Gastroesophageal sphincter (tissue), 4 donors: Measurements from ENCODE around the gene KCTD12. TPM values are rescaled to one million over a fixed set of nuclear protein-coding genes. Genes with fewer than 3 reads are reported as not detected.

ENCODE experiments used
- ATAC-seq: fragments of 150-250 bp; one replicate; pipeline ENCODE4 v1.9.1; 2016; ENCODE audit warnings: mild to moderate bottlenecking, moderate library complexity
- H3K27ac ChIP-seq, 4 donors: fragments of 200-600 bp; sonication (generic) in 3 of 4; 1 replicate in 3 of 4; 2 replicates in 1 of 4; pipeline ENCODE4 v1.5.1; 2016 to 2019
- H3K27me3 ChIP-seq: fragments of 200-600 bp; sonication (generic); one replicate; pipeline ENCODE4 v1.5.1; 2019
- H3K36me3 ChIP-seq, 2 donors: fragments of 200-600 bp; sonication (generic); one replicate each; pipeline ENCODE4 v1.5.1; 2019; ENCODE audit warnings: control low read depth in 1 of 2
- H3K4me1 ChIP-seq, 3 donors: fragments of 200-600 bp; sonication (generic); 1 replicate in 2 of 3; 2 replicates in 1 of 3; pipeline ENCODE4 v1.5.1; 2016 to 2019; ENCODE audit warnings: control low read depth in 2 of 3
- H3K4me3 ChIP-seq, 2 donors: fragments of 200-600 bp; sonication (generic); one replicate each; pipeline ENCODE4 v1.5.1; 2019; ENCODE audit warnings: mild to moderate bottlenecking in 1 of 2, moderate library complexity in 1 of 2
- H3K9me3 ChIP-seq, 3 donors: fragments of 200-600 bp; sonication (generic); one replicate each; pipeline ENCODE4 v1.5.1; 2017 to 2019; ENCODE audit warnings: control low read depth in 2 of 3
- CTCF ChIP-seq, 4 experiments: fragments of 200-600 bp in 2 of 4; fragments of 450-650 bp in 2 of 4; sonication (generic) in 1 of 4; IDR thresholded peaks; one replicate each; pipeline ENCODE4 v1.5.1; 2017 to 2019; ENCODE audit warnings: antibody characterized with exemption in 4 of 4, mild to moderate bottlenecking in 2 of 4, moderate library complexity in 2 of 4
- EP300 ChIP-seq: sonication (generic); formaldehyde crosslinking; IDR thresholded peaks from one replicate; pipeline ENCODE4 v1.6.1; 2017; ENCODE audit warnings: antibody characterized with exemption, mild to moderate bottlenecking
- POLR2A ChIP-seq, 2 donors: fragments of 450-650 bp; IDR thresholded peaks; one replicate each; pipeline ENCODE4 v1.6.1; 2017; ENCODE audit warnings: antibody characterized with exemption in 2 of 2, mild to moderate bottlenecking in 2 of 2, moderate library complexity in 1 of 2
- POLR2AphosphoS5 ChIP-seq: sonication (generic); formaldehyde crosslinking; IDR thresholded peaks from one replicate; pipeline ENCODE4 v1.6.1; 2017; ENCODE audit warnings: antibody characterized with exemption
- WGBS, 2 donors: methylation state at CpG; one replicate each; pipeline ENCODE4 v1.1.5; 2018; ENCODE audit warnings: low coverage in 1 of 2; 5-methylcytosine and 5-hydroxymethylcytosine counted together
- total RNA-seq, 4 donors: library from RNA; depleted of rRNA; stranded (reverse); fragments of >200 nt; gene quantifications; one replicate each; pipeline ENCODE4 v1.1.0, GENCODE V29; 2016

Gene KCTD12
- total RNA-seq, 4 donors from 2014 or later: 88.9 to 192 (median 128) TPM

- H3K36me3 ChIP-seq: no peaks in the 10 kb centered on the region
- no peak for TF ChIP-seq POLR2A (IDR thresholded peaks at IDR 0.05)
- H3K4me1 ChIP-seq: no peaks in the 10 kb centered on the region
- 64 to 75% methylated on average over 2 of the region's 2 CpGs for WGBS, 2 donors
- no peak overlapping the region for H3K4me3 ChIP-seq
- no peak for ATAC-seq
- no peaks in the 10 kb centered on the region for H3K9me3 ChIP-seq
- H3K27me3 ChIP-seq: no peaks in the 10 kb centered on the region
- H3K27ac ChIP-seq: peak overlapping the region in 1 of 4 donors; percentile 10
Observed at GRCh38 chr13:76872675-76873074, 13.5 kb downstream of the KCTD12 start.

DNA sequence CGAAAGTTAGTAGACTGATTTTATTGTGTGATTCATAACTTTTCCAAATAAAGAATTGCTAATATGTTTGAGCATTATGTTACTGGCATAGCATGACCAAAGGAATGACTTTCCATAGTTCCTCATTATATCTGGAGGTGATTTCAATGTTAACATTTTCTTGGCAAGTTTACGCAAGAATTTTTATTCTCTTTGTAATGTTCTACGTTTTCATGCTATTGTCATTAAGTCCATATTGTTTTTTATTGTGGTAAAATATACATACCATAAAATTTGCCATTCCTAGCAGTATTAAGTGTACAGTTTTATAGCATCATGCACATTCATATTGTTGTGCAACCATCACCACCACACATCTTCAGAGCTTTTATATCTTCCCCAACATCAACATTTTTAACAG, 14.8 kb downstream of the KCTD12 start:
- Histone ChIP-seq H3K27me3 (no peaks in the 10 kb centered on the region), H3K36me3 (no peaks in the 10 kb centered on the region), H3K9me3 (no peaks in the 10 kb centered on the region), H3K4me3 (no peak overlapping the region), H3K4me1 (no peaks in the 10 kb centered on the region), H3K27ac (no peak overlapping the region)
- TF ChIP-seq POLR2AphosphoS5 (no peak), CTCF (IDR thresholded peaks at IDR 0.05) (no peak), EP300 (no peak), POLR2A (IDR thresholded peaks at IDR 0.05) (no peak)
- no peak for ATAC-seq
- WGBS, 2 donors: 89 to 90% methylated on average over 3 of the region's 3 CpGs

GRCh38 chr13:76868371-76868770, 17.8 kb downstream of the KCTD12 start:
- H3K27ac ChIP-seq: no peak overlapping the region
- no peaks in the 10 kb centered on the region for H3K4me1 ChIP-seq
- H3K27me3 ChIP-seq: no peaks in the 10 kb centered on the region
- no peaks in the 10 kb centered on the region for H3K9me3 ChIP-seq
- no peak overlapping the region for H3K4me3 ChIP-seq
- no peak for ATAC-seq
- no peak for TF ChIP-seq EP300
- H3K36me3 ChIP-seq: no peaks in the 10 kb centered on the region

GRCh38 chr13:76865996-76866503, 20.2 kb downstream of the KCTD12 start:
- TF ChIP-seq POLR2AphosphoS5 (no peak), EP300 (no peak), POLR2A (IDR thresholded peaks at IDR 0.05) (no peak), CTCF (IDR thresholded peaks at IDR 0.05) (no peak)
- WGBS, 2 donors: 75 to 100% methylated on average over 1 of the region's 1 CpG
- H3K4me3 ChIP-seq: no peak overlapping the region
- no peaks in the 10 kb centered on the region for H3K4me1 ChIP-seq
- no peak overlapping the region for H3K27ac ChIP-seq
- H3K36me3 ChIP-seq: no peaks in the 10 kb centered on the region
- H3K27me3 ChIP-seq: no peaks in the 10 kb centered on the region
- ATAC-seq: no peak
- no peaks in the 10 kb centered on the region for H3K9me3 ChIP-seq

GRCh38 chr13:76865109-76865508, 21.1 kb downstream of the KCTD12 start:
- WGBS, 2 donors: 66 to 78% methylated on average over 3 to 4 of the region's 4 CpGs
- H3K27me3 ChIP-seq: no peaks in the 10 kb centered on the region
- no peaks in the 10 kb centered on the region for H3K4me1 ChIP-seq
- H3K4me3 ChIP-seq: no peak overlapping the region
- H3K27ac ChIP-seq: no peak overlapping the region
- no peak for TF ChIP-seq POLR2A (IDR thresholded peaks at IDR 0.05)
- TF ChIP-seq POLR2AphosphoS5: no peak
- TF ChIP-seq CTCF (IDR thresholded peaks at IDR 0.05): no peak
- no peak for TF ChIP-seq EP300
- no peaks in the 10 kb centered on the region for H3K36me3 ChIP-seq
- no peak for ATAC-seq
- H3K9me3 ChIP-seq: no peaks in the 10 kb centered on the region

GRCh38 chr13:76864259-76864658, 21.9 kb downstream of the KCTD12 start:
- no peak for TF ChIP-seq POLR2AphosphoS5
- no peak for TF ChIP-seq EP300
- TF ChIP-seq CTCF (IDR thresholded peaks at IDR 0.05): no peak
- no peak for TF ChIP-seq POLR2A (IDR thresholded peaks at IDR 0.05)
- no peak overlapping the region for H3K4me3 ChIP-seq
- H3K36me3 ChIP-seq: no peaks in the 10 kb centered on the region
- no peaks in the 10 kb centered on the region for H3K27me3 ChIP-seq
- H3K27ac ChIP-seq: no peak overlapping the region
- no peaks in the 10 kb centered on the region for H3K9me3 ChIP-seq
- no peak for ATAC-seq
- no peaks in the 10 kb centered on the region for H3K4me1 ChIP-seq
